Right ventricle myocardium inferior (tissue), 1 donor: Measurements from ENCODE around the gene FNDC7. TPM values are rescaled to one million over a fixed set of nuclear protein-coding genes. Genes with fewer than 3 reads are reported as not detected.
"Not testable (repeated sequence)": the region's sequence is repeated elsewhere in the genome, so short reads cannot be mapped to it uniquely, and the experiment has no call there.

ENCODE experiments used
- ATAC-seq: fragments of 200-7000 bp; cut with Tn5 transposase; one replicate; pipeline ENCODE4 v1.9.1; 2020; ENCODE audit warnings: mild to moderate bottlenecking, moderate library complexity
- DNase-seq: peaks from one replicate; pipeline ENCODE4 v3.0.0; 2021; ENCODE audit errors: missing footprints
- intact Hi-C: fragments of 100-400 bp; cut with DNase I; formaldehyde crosslinking; loops from one replicate; pipeline ENCODE4 v1.11.0; 2022
- total RNA-seq: library from RNA; stranded (reverse); fragmentation: NEBNext Ultra II Directional; extraction: Animal tissue kit (Norgen Biotek cat#: 25700); gene quantifications from one replicate; pipeline ENCODE4 v1.2.1, GENCODE V29; 2021
- donor health status: DM: no; HTN: yes; CAD: no; lungs with severe emphysema.

The FNDC7 gene
- total RNA-seq, 1 donor from 2014 or later, result not detected

DNA sequence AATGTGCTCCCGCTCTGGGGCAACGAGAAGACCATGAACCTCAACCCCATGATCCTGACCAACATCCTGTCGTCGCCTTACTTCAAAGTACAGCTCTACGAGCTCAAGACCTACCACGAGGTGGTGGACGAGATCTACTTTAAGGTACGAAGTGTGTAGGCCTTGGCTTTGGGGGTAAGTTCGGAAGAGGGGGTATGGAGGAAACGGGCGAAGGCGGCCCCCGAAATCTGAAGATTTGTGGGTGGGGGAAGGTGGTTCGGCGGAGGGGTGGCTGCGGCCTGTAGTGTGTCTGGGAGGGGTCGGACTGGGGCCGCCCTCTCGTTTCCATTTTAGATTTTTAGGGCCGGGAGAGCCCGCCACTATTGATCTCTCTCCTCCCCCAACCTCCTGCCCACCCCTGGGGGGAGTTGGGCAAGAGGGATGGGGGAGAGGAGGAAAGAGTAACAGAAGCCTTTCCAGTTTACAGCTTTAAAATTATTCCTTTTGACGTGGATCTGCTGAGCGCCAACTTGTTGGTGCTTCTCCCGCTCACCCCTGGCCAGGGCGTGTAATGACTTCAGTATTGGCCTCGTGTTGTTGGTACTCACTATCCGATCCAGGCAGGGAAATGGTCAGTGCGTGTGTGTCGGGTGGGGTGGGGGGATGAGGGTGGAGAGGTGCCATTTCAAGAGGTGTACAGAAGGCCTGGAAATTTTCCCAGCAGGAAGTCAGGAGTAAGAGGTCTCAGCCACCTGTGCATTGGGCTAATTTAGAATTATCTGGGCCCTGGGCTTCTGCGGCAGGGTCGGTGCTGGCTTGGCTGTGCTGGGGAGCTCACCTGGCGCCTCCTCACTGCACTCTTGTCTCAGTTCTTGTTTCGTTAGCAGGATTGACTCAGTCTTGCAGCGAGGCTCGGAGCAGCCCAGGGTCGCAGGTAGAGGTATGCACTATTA lies 19.7 kb upstream of the FNDC7 start:
- ATAC-seq, result peak; percentile 45
- intact Hi-C loops, result loop anchor here (1.0 kb wide), 1 partner anchor 53 kb away; the partner anchor contains the start of gene STXBP3
- peak; percentile 69 for DNase-seq

DNA sequence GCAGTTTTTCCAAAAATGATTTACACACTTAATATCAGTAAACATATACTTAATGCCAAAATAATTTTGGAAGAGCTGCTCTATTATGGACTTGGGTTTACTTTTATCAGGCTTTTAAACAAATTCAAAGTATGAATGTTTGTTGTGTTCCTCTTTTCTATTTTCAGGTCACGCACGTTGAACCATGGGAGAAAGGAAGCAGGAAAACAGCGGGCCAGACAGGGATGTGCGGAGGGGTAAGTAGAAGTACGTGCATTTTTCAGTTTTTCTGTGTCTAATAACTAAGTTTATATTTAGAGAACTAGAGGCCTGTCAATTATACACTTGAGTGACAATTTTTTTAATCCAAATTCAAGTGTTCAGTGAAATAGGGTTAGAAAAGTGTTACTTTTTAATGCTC lies 17.2 kb upstream of the FNDC7 start:
- DNase-seq, result no peak

DNA sequence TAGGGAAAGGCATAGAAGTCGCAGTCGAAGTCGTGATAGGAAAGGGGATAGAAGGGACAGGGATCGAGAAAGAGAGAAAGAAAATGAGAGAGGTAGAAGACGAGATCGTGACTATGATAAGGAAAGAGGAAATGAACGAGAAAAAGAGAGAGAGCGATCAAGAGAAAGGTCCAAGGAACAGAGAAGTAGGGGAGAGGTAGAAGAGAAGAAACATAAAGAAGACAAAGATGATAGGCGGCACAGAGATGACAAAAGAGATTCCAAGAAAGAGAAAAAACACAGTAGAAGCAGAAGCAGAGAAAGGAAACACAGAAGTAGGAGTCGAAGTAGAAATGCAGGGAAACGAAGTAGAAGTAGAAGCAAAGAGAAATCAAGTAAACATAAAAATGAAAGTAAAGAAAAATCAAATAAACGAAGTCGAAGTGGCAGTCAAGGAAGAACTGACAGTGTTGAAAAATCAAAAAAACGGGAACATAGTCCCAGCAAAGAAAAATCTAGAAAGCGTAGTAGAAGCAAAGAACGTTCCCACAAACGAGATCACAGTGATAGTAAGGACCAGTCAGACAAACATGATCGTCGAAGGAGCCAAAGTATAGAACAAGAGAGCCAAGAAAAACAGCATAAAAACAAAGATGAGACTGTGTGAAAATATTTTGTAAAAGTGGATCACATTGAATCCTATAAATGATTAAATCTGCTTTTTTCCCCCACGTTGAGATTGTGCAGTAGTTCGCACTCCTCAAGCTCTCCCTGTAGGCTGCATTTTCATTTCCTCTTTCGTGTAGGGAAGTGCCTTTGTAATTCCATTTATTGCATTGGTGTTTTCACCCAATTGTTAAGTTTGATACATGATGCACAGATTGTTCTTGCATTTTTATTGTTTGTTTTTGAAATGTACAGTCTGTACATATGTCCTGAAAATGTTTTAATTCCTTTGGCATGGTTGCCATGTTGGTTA lies 13.1 kb upstream of the FNDC7 start:
- DNase-seq, result no peak
- ATAC-seq, result no peak
- intact Hi-C loops, result no loop called here

More for the DNA sequence above, 17.2 kb upstream of the FNDC7 start:
- intact Hi-C loops, result no loop called here
- ATAC-seq, result no peak

DNA sequence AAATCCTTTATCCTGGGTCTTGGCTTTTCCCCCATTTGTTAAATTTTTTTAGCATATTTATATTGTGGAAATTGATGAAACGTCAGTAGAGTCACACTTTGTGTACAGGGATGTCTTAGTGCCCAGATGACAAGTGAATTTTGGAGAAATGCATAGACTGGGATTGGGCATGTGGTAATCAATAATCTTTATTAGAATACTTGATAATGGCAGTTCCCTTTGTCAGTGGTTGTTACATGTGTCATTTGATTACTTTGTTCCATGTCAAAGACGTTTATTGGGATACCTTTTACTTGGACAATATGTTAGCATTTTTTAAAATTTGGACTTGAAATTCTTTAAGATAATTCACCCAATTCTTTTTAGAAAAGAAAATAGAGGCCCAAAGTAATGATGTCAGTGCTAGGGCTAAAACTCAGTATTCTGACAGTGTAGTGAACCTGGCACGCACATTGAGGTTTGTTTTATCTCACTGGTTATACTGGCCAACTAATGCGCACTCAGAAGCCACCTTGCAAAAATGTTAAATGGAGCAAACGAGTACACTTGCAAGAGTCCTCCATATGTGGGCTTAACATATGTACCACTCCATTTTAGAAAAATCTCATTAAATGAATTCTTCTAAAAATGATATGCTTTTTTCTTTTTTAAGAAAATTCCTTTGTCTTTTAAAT lies 11.4 kb upstream of the FNDC7 start:
- intact Hi-C loops, result no loop called here
- ATAC-seq (no peak), DNase-seq (no peak)

DNA sequence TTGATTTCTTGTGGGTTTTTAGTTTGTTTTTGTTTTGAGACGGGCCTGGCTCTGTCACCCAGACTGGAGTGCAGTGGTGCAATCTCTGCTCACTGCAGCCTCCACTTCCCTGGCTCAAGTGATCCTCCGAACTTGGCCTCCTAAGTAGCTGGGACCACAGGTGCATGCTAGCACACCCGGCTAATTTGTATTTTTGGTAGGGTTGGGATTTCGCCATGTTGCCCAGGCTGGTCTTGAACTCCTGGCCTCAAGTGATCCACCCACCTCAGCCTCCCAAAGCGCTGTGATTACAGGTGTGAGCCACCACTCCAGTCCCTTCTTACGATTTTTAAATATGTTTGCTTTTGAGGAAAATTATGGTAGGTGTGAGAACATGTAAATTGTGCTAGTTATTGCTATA lies 10.6 kb upstream of the FNDC7 start:
- DNase-seq, intact Hi-C loops, ATAC-seq: not testable (repeated sequence)

DNA sequence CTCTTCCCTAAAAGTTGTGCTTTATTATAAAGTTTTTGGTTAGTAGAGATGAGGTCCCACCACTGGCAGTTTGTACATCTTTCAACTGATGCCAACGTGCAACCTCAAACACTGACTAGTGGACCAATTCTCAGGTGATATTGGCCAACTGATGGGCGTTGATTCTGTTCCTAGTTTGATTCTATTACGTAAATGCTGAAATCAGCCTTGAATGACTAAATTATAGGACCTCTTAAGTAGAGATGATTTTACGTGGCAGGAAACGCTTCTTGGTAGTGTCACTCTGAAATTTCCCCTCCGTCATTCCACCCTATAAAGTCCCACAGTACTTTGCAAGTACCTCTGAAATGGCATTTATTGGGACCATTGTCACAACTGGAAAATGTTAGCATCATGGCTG lies 8.8 kb upstream of the FNDC7 start:
- ATAC-seq, result no peak
- DNase-seq, result no peak
- intact Hi-C loops, result no loop called here

DNA sequence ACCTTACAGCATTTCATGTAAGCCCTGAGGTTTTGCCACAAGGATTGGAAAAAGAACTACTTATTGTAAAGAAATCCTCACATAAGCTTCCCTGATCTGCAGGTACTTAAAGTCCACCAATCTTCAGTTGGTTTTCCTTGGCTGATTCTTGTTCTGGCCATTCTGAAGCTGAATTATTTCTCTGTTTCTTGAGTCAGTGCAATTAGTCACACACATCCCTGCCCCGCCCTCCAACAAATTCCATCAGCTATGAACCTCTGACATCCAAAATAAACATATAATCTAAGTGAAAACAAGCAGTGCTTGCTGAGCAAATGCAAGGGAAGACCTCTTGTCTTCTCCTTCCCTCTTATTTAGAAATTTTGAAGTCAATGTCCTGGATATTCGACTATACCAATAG lies 8.2 kb upstream of the FNDC7 start:
- intact Hi-C loops, result no loop called here
- DNase-seq (no peak), ATAC-seq (no peak)

DNA sequence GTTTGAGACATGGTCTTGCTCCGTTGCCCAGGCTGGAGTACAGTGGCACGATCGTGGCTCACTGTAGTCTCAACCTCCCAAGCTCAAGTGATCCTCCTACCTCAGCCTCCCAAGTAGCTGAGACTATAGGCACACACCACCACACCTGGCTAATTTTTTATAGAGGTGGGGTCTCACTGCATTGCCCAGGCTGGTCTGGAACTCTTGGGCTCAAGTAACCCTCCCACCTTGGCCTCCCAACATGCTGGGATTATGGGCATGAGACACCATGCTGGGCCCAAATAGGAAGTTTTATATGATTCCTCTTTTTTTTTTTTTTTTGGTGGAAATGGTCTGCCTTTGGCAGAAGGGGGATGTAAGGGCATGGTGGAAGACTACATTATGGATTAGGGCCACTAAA lies 6.1 kb upstream of the FNDC7 start:
- no peak for DNase-seq
- intact Hi-C loops, result no loop called here
- ATAC-seq, result no peak

DNA sequence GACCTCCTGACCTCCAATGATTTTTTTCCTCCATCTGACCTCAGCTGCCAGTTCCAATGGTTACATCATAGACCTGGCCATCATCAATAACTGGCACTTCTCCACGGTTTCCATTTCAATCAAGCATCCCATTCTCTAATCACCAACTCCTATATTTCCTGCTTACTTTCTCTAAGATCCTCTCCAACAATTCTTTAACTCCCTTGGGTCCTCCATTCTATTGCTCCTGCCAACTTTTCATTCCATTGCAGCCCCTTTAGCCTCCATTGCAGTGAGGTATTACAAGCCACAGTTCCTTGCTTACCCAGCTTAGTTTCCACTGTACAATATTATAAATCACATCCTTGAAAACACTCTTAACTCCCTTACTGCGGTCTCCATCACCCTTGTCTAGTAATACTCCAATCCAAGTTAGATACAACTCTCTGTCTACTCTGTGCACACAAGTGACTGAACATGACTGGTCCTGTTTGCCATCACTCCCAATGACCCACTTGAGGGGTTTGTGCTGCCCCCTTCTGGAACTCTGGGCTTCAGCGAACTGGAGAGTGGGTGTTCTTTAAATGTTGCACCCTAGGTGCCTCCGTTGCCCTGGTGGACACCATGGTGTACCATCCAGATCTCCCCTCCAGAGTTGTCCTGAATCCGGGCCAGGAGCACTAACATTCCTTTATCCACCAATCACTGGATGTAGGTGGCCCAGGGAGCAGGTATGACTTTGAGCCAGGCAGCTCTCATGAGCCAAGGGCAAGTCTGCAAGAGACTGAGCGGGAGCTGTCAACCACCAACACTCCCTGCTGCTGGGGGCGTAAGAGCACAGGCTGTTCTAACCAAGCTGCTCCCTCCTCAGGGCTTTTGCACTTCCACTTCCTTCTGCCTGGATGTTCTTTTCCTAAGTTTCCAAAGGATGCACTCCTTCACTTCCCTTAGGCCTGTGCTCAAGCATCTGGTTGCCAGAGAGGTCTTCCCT lies 3.7 kb upstream of the FNDC7 start:
- ATAC-seq (no peak), DNase-seq (no peak)
- intact Hi-C loops, result no loop called here

DNA sequence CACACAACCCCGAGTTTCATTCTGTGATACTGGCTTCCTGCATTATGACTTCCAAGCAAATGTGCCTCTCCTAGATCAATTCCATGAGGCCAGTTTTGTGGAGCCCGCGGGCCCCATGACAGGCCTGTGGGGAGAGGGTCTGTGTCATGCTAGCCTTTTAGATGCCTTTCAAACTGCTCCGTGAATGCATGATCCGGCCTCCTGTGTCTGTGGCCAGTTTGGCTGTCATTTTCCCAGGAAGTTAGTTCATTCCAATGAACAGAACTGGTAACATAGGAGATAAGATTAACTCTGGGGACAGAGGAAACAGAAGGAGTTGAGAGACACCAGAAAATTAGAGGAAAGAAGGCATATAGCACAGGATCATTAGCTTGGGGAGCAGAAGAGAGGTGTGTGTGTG lies 3.2 kb downstream of the FNDC7 start:
- intact Hi-C loops, result no loop called here
- ATAC-seq (peak; percentile 23), DNase-seq (no peak)

DNA sequence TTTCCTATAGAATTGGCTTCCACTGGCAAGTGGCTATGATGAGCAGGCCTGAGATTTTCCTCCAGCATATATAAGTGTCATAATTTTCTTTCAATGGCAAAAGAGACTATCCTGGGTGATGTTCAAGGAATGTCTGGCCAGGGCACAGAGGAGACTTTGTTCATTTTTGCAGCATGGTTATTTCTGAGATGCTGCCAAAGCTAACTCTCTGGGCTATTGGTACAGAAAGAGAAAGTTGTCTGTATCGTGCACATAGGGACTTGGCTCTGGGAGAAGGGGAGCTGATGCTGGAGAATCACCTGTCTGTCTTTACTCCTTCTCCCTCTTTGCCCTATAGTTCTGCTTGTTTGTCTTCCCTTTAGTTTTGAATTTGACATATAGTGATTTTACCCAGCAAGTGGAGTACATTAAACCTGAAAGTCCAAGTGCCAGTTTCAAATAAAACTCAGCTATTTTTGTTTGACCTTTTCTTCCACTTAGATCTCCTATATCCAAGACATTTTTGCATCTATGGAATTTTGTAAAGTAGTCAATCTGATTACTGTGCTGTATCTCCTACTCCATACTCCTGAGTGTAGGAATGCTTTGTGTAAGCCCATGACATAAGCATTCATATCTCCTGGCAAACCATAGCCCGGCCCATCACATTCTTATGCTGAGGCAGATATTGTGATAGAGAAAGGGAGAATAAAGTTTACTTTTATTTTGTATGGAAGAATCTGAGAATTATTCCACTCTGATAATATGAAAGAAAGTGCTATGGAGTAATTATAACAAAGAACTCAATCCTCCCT lies 3.9 kb downstream of the FNDC7 start:
- no peak for DNase-seq
- intact Hi-C loops, result no loop called here
- ATAC-seq, result no peak

DNA sequence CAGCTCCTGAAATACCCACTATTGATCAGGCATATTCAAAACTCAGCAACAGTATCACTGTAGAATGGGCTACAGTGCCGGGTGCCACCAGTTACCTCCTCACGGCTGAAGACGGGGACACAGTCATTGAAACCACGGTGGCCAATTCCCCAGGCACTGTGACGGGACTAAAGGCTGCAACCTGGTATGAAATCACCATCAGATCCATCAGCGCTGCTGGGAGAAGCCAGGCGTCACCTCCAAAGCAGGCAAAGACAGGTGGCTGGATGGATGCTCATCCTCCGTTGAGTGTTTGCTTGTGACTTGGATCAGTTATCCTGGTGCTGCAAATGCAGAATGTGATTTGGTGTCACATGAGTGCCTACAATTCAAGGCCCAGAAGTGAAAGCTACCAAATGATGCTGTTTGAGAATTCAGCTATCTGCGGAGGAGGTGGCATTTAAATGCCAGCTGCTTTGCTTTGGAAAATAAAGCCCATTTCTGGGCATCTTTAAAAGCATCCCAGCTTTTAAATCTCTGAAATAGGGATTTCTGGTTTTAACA lies 5.1 kb downstream of the FNDC7 start:
- intact Hi-C loops, result no loop called here
- DNase-seq, result no peak
- no peak for ATAC-seq

DNA sequence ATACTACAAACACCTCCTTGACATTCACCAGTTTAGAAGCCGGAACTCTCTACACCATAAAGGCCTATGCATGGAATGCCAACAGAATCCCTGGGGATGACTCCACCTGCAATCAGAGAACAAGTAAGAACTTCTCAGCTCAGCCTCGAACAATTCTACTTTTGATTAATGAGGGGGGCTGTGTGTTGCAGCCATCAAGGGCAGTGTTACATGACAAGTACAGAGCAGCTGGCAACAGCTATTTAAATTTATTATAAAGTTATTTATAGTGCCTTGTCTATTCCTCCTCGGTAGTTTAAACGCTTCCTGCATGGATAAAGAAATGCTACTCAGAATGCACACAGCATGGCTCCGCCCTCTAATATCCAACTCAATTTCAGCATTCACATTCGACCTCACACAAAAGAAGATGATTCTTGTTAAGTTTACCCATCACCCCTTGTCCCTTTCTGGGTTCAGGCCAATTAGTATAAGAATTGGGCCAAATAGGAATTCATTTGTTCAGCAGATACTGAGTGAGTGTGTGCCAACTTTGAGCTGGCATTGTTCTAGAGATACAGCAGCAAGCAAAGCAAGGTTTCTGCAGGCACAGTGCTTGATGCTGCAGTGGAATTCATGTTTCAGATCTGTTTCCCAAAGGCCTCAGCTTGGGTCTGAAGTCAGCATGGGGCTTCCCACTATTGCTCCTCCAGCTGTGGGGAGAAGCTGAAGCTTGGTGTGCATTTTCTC lies 6.4 kb downstream of the FNDC7 start:
- intact Hi-C loops, result no loop called here
- ATAC-seq (no peak), DNase-seq (no peak)

DNA sequence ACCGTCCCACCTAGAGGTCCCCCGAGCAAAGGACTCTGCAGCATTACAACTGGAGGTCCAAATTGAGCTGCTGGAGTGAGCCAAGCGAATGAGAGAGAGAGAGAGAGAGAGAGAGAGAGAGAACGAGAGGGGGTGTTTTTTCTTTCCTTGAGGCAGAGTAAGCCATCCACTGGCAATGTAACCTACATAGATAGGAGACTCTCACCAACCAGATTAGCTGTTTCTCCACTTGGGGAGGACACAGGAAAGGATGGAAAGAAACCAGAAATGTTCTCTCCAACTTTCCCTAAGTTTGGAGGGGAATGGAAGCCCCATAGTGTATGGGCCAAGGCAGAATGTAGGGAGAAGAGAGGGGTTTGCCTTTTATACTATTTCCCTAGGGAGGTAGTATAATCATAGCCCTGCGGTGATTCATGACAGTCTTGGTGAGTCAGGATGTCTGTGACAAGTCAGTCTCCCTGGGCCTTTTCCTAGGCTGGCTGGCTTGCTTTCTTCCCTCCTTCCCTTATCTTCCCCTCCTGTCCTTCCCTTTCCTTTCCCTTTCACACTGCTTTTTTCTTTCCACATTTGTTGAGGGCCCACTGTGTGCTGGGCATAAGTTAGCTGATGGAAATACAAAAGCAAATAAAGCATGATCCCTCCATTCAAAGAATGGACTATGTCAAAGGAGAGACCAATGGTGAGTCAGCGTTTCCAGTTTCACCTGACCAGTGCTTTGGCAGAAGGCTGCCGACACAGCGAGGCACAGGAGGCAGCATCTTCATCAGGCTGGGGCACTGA lies 7.1 kb downstream of the FNDC7 start:
- no peak for ATAC-seq
- no peak for DNase-seq
- intact Hi-C loops, result no loop called here

DNA sequence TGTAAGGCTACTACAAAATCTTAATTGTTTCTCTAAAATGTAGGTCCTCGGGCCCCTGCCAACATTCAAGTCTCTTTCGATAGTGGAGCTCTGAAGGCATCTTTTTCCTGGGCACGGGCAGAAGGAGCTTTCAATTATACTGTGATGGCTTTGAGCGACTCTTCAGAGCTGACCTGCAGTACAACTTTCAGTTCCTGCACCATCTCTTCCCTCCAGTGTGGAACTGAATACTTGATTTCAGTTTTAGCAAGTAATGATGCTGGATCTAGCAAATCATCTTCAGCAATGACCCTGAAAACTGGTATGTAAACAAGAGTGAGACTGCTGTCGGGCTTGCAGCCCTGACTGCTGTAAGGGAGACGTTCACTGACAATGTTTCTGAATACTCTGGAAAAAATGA lies 9.6 kb downstream of the FNDC7 start:
- DNase-seq, result no peak
- intact Hi-C loops, result no loop called here
- ATAC-seq, result no peak

DNA sequence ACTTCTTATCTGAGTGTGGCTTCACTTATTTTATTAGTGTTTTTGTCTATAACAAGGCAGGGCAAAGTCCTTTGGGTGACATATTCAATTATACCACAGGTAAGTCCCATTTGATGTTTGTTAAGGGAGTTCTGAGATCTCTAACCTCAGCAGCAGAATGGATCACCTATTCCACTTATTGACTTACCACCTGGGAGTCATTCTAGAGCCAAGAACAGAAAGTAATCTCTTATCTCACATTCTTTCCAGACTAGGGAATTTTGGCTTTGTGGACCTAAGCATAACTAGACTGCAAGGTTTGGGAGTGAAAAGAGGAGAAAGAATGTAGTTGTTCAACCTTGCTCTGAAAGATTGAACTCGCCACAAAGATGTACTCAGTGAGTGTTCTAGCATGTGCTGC lies 13.2 kb downstream of the FNDC7 start:
- intact Hi-C loops, result no loop called here
- ATAC-seq (no peak), DNase-seq (no peak)
